Lower leg skin (tissue), 3 donors: ENCODE data around the gene WDR11.

Experiments used
- CTCF ChIP-seq, 3 donors: fragments of 450-650 bp; IDR thresholded peaks; one replicate each; pipeline ENCODE4 v1.5.1; 2016; ENCODE audit warnings: antibody characterized with exemption in 3 of 3, mild to moderate bottlenecking in 3 of 3, moderate library complexity in 2 of 3
- POLR2A ChIP-seq, 2 donors: fragments of 450-650 bp; IDR thresholded peaks; one replicate each; pipeline ENCODE4 v1.6.1; 2016 to 2017; ENCODE audit warnings: antibody characterized with exemption in 2 of 2, mild to moderate bottlenecking in 1 of 2, moderate library complexity in 1 of 2

DNA sequence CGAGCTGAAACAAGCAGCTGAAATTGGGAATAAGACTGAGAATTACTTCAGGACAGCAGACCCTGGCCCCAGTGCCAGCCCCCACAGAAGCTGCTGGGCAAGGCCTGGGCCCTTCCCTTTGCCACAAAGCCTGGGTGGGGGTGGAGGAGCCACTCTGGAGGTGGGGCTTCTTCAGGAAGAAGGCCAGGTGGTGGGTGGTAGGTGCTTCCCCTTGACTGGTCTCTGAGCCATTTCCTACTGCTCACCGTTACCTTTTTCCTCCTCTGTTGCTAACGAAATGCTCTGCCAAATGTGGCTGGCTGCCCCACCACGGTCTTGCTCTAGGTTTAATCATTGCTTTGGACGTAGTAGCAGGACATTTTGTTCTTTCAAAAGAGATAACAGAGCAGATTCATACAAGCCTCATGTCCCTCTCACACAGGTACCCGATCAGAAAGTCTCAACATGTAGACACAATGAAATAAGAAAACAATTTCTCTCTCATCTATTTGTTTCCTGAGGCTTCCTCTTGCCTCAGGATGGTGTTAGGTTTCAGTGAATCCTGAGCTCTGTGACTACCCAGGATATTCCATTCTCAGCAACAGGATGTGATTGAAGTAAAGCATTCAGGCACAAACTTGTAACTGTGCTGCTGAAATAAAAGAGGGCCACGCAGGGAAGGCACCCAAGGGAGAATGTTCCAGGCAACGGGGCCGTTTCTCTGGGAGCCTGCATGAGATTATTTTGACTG, 66.5 kb downstream of the WDR11 start:
- TF ChIP-seq POLR2A (IDR thresholded peaks at IDR 0.05) (no peak), CTCF (IDR thresholded peaks at IDR 0.05) (no peak)
